HEK293 (cell line): Measurements from ENCODE around the gene CLEC4E.

ENCODE experiments used
- CTCF ChIA-PET: fragments of 350-600 bp; formaldehyde crosslinking; extraction: SDS; loops from one replicate; lab custom pipeline; 2021; ENCODE audit warnings: antibody characterized with exemption; lab: Yijun Ruan, JAX
- POLR2A ChIA-PET: fragments of 300-600 bp; formaldehyde crosslinking; extraction: SDS; loops from one replicate; lab custom pipeline; 2020; ENCODE audit warnings: antibody characterized with exemption, inconsistent platforms; lab: Yijun Ruan, JAX
- H3K27ac ChIP-seq: fragments of 200-500 bp; sonication (Bioruptor generic); 2 replicates; pipeline ENCODE4 v1.5.1; 2014; ENCODE audit warnings: low read depth, low read length, control low read depth, inconsistent platforms; ENCODE audit errors: extremely low read depth
- H3K36me3 ChIP-seq, 2 experiments: fragments of 200-500 bp in 1 of 2; sonication (Bioruptor generic) in 1 of 2; 1 replicate in 1 of 2; 2 replicates in 1 of 2; pipeline ENCODE4 v1.5.1; 2014 to 2017; ENCODE audit warnings: inconsistent platforms in 2 of 2, low read length in 2 of 2; ENCODE audit not compliant: control insufficient read depth in 2 of 2, insufficient read depth in 1 of 2
- H3K4me1 ChIP-seq: fragments of 200-500 bp; sonication (Bioruptor generic); 2 replicates; pipeline ENCODE4 v1.5.1; 2014; ENCODE audit warnings: mild to moderate bottlenecking, low read length, inconsistent platforms; ENCODE audit not compliant: control insufficient read depth, insufficient read depth
- H3K4me3 ChIP-seq: 2 replicates; pipeline ENCODE4 v1.5.1; 2011; ENCODE audit warnings: low read depth, mild to moderate bottlenecking, control low read depth, low read length, moderate library complexity
- H3K9me3 ChIP-seq: fragments of 200-500 bp; sonication (Bioruptor generic); 2 replicates; pipeline ENCODE4 v1.5.1; 2014; ENCODE audit warnings: low read depth, low read length, inconsistent platforms; ENCODE audit not compliant: control insufficient read depth, insufficient read depth
- BCL11B ChIP-seq: fragments of 450-650 bp; formaldehyde crosslinking; IDR thresholded peaks from 2 replicates; pipeline ENCODE4 v1.5.1; 2016; ENCODE audit warnings: low read depth, missing biosample characterization, missing genetic modification characterization
- EGR2 ChIP-seq: fragments of 450-650 bp; formaldehyde crosslinking; IDR thresholded peaks from 2 replicates; pipeline ENCODE4 v1.5.1; 2016; ENCODE audit warnings: low read depth, missing biosample characterization, missing genetic modification characterization
- GLIS2 ChIP-seq: fragments of 450-650 bp; formaldehyde crosslinking; IDR thresholded peaks from 2 replicates; pipeline ENCODE4 v1.5.1; 2016; ENCODE audit warnings: missing biosample characterization, missing genetic modification characterization
- KLF16 ChIP-seq: fragments of 450-650 bp; formaldehyde crosslinking; IDR thresholded peaks from 2 replicates; pipeline ENCODE4 v1.5.1; 2017; ENCODE audit warnings: missing biosample characterization, missing genetic modification characterization
- OSR2 ChIP-seq: fragments of 450-650 bp; formaldehyde crosslinking; IDR thresholded peaks from 2 replicates; pipeline ENCODE4 v1.5.1; 2016; ENCODE audit warnings: missing biosample characterization, missing genetic modification characterization
- SETDB1 ChIP-seq: IDR thresholded peaks from one replicate; pipeline ENCODE4 v1.6.1; 2017; ENCODE audit warnings: mild to moderate bottlenecking, low read length, moderate library complexity, mixed read lengths; ENCODE audit not compliant: insufficient read length
- SP3 ChIP-seq: fragments of 450-650 bp; formaldehyde crosslinking; IDR thresholded peaks from 2 replicates; pipeline ENCODE4 v1.5.1; 2016; ENCODE audit warnings: missing biosample characterization, missing genetic modification characterization
- TRIM28 ChIP-seq: IDR thresholded peaks from 2 replicates; pipeline ENCODE4 v1.6.1; 2011; ENCODE audit warnings: low read length, control low read depth, borderline replicate concordance
- WT1 ChIP-seq: fragments of 450-650 bp; formaldehyde crosslinking; IDR thresholded peaks from 2 replicates; pipeline ENCODE4 v1.5.1; 2016; ENCODE audit warnings: missing biosample characterization, missing genetic modification characterization
- YY1 ChIP-seq: fragments of 450-650 bp; formaldehyde crosslinking; IDR thresholded peaks from 2 replicates; pipeline ENCODE4 v1.5.1; 2018; ENCODE audit warnings: missing biosample characterization, missing genetic modification characterization
- ZBTB17 ChIP-seq: fragments of 450-650 bp; formaldehyde crosslinking; IDR thresholded peaks from 2 replicates; pipeline ENCODE4 v1.5.1; 2016; ENCODE audit warnings: missing biosample characterization, missing genetic modification characterization
- ZBTB49 ChIP-seq: fragments of 450-650 bp; formaldehyde crosslinking; IDR thresholded peaks from 2 replicates; pipeline ENCODE4 v1.5.1; 2016; ENCODE audit warnings: missing biosample characterization, missing genetic modification characterization, low read depth
- ZBTB7A ChIP-seq: fragments of 450-650 bp; formaldehyde crosslinking; IDR thresholded peaks from 2 replicates; pipeline ENCODE4 v1.5.1; 2016; ENCODE audit warnings: low read depth, missing biosample characterization, missing genetic modification characterization
- ZFP69B ChIP-seq: fragments of 450-650 bp; formaldehyde crosslinking; IDR thresholded peaks from 2 replicates; pipeline ENCODE4 v1.5.1; 2016; ENCODE audit warnings: missing biosample characterization, missing genetic modification characterization
- ZNF2 ChIP-seq: fragments of 450-650 bp; formaldehyde crosslinking; IDR thresholded peaks from 2 replicates; pipeline ENCODE4 v1.5.1; 2016; ENCODE audit warnings: missing biosample characterization, missing genetic modification characterization
- ZNF214 ChIP-seq: fragments of 450-650 bp; formaldehyde crosslinking; IDR thresholded peaks from 2 replicates; pipeline ENCODE4 v1.5.1; 2017; ENCODE audit warnings: missing biosample characterization, mild to moderate bottlenecking, missing genetic modification characterization, borderline replicate concordance
- ZNF266 ChIP-seq: fragments of 450-650 bp; formaldehyde crosslinking; IDR thresholded peaks from 2 replicates; pipeline ENCODE4 v1.5.1; 2016; ENCODE audit warnings: missing biosample characterization, missing genetic modification characterization, low read depth
- ZNF514 ChIP-seq: fragments of 450-650 bp; formaldehyde crosslinking; IDR thresholded peaks from 2 replicates; pipeline ENCODE4 v1.5.1; 2016; ENCODE audit warnings: missing biosample characterization, missing genetic modification characterization
- ZNF785 ChIP-seq: fragments of 450-650 bp; formaldehyde crosslinking; IDR thresholded peaks from 2 replicates; pipeline ENCODE4 v1.5.1; 2016; ENCODE audit warnings: missing biosample characterization, missing genetic modification characterization
- ZSCAN18 ChIP-seq: fragments of 450-650 bp; formaldehyde crosslinking; IDR thresholded peaks from 2 replicates; pipeline ENCODE4 v1.5.1; 2016; ENCODE audit warnings: missing biosample characterization, missing genetic modification characterization
- ZSCAN23 ChIP-seq: fragments of 450-650 bp; formaldehyde crosslinking; IDR thresholded peaks from 2 replicates; pipeline ENCODE4 v1.5.1; 2016; ENCODE audit warnings: missing biosample characterization, missing genetic modification characterization

Gene CLEC4E

GRCh38 chr12:8563356-8563755 is 22.7 kb upstream of the CLEC4E start:
- no peak overlapping the region for H3K4me3 ChIP-seq
- CTCF ChIA-PET = interaction anchor here (1.5 to 1.7 kb wide), 2 partner anchors 19 to 487 kb away, joined by 3 to 9 read pairs; no protein-coding TSS in a partner anchor
- no peak overlapping the region for H3K27ac ChIP-seq
- H3K36me3 ChIP-seq = no peaks in the 10 kb centered on the region
- H3K4me1 ChIP-seq = no peaks in the 10 kb centered on the region
- no peaks in the 10 kb centered on the region for H3K9me3 ChIP-seq
- TF ChIP-seq ZBTB17 (no peak), WT1 (tag by site-specific recombination) (no peak), GLIS2 (no peak), ZNF2 (tag by site-specific recombination) (no peak), BCL11B (tag by site-specific recombination) (no peak), TRIM28 (no peak), ZNF514 (tag by site-specific recombination) (no peak), ZNF214 (tag by site-specific recombination) (no peak), ZBTB49 (tag by site-specific recombination) (no peak), ZBTB7A (tag by site-specific recombination) (no peak), ZSCAN23 (tag by site-specific recombination) (no peak), EGR2 (tag by site-specific recombination) (no peak)
- POLR2A ChIA-PET = no interaction called here

GRCh38 chr12:8562310-8562709 is 21.6 kb upstream of the CLEC4E start:
- CTCF ChIA-PET = interaction anchor here (1.5 to 1.7 kb wide), 2 partner anchors 18 to 488 kb away, joined by 3 to 9 read pairs; no protein-coding TSS in a partner anchor
- Histone ChIP-seq H3K4me1 (no peaks in the 10 kb centered on the region), H3K36me3 (no peaks in the 10 kb centered on the region), H3K27ac (no peak overlapping the region), H3K4me3 (no peak overlapping the region), H3K9me3 (no peaks in the 10 kb centered on the region)
- TF ChIP-seq ZNF785 (tag by site-specific recombination) (no peak), SP3 (tag by site-specific recombination) (no peak), ZSCAN18 (tag by site-specific recombination) (no peak), OSR2 (no peak), ZFP69B (tag by site-specific recombination) (no peak)
- POLR2A ChIA-PET = no interaction called here

- H3K4me1 ChIP-seq = no peaks in the 10 kb centered on the region
- H3K36me3 ChIP-seq = no peaks in the 10 kb centered on the region
- POLR2A ChIA-PET = no interaction called here
- no peak overlapping the region for H3K4me3 ChIP-seq
- H3K9me3 ChIP-seq = no peaks in the 10 kb centered on the region
- TF ChIP-seq ZSCAN23 (tag by site-specific recombination) = no peak
- TF ChIP-seq SETDB1 = peak; percentile 22
- no peak for TF ChIP-seq KLF16 (tag by site-specific recombination)
- no peak for TF ChIP-seq YY1
- TF ChIP-seq ZNF266 = no peak
- TF ChIP-seq, all 188 proteins: peak for 1
- no peak overlapping the region for H3K27ac ChIP-seq
- CTCF ChIA-PET = interaction anchor here (0.6 to 1.9 kb wide), 3 partner anchors 17 to 326 kb away, joined by 3 to 11 read pairs (median 6); no protein-coding TSS in a partner anchor
Observed at GRCh38 chr12:8561011-8561410, 20.3 kb upstream of the CLEC4E start.
